HepG2 (cell line): ENCODE measurements around the gene CA10. TPM values are rescaled to one million over a fixed set of nuclear protein-coding genes. Genes with fewer than 3 reads are reported as not detected.

ENCODE experiments used
- ATAC-seq: fragments of 200-7000 bp; cut with Tn5 transposase; 3 replicates; pipeline ENCODE4 v1.9.1; 2020; ENCODE audit warnings: mild to moderate bottlenecking, moderate library complexity
- BruUV-seq: library from RNA; stranded (reverse); fragments of 400-500 nt; replicated peaks from 2 replicates; lab custom pipeline; 2021; lab: Mats Ljungman, UMichigan
- CTCF ChIA-PET: fragments of 300-600 bp; formaldehyde crosslinking; extraction: SDS; loops from one replicate; lab custom pipeline; 2021; ENCODE audit warnings: low total read pairs, inconsistent platforms, low intra/inter-chr PET ratio; lab: Yijun Ruan, JAX
- POLR2A ChIA-PET: fragments of 350-600 bp; sonication (Branson Sonifier 250); formaldehyde crosslinking; loops from one replicate; lab custom pipeline; 2020; ENCODE audit warnings: antibody characterized with exemption, inconsistent platforms; lab: Yijun Ruan, JAX
- DNase-seq: peaks from one replicate; pipeline ENCODE4 v3.0.0-alpha.2; 2015; ENCODE audit warnings: low spot score
- FAIRE-seq: peaks from 3 replicates; lab custom pipeline; 2011; peaks lifted over from hg19 to GRCh38; lab: Jason Lieb, UNC
- H2AFZ ChIP-seq: one replicate; pipeline ENCODE4 v1.6.1; 2011; ENCODE audit warnings: low read length, inconsistent platforms
- H3K27ac ChIP-seq: fragments of 300-600 bp; 3 replicates; pipeline ENCODE4 v1.8.0; 2011; ENCODE audit warnings: mixed run types, mild to moderate bottlenecking, mixed read lengths, low read length, inconsistent platforms; ENCODE audit not compliant: insufficient read depth; ENCODE audit errors: extremely low read length
- H3K27me3 ChIP-seq, 2 experiments: fragments of 200-600 bp in 1 of 2; 2 replicates in 1 of 2; 3 replicates in 1 of 2; pipeline versions ENCODE4 v1.6.0 to v1.8.0; 2011; ENCODE audit warnings: low read length in 2 of 2, mild to moderate bottlenecking in 2 of 2, moderate library complexity in 2 of 2, inconsistent platforms in 1 of 2; ENCODE audit not compliant: insufficient read depth in 2 of 2, control insufficient read depth in 1 of 2
- H3K36me3 ChIP-seq, 2 experiments: fragments of 200-600 bp in 1 of 2; replicated peaks in 1 of 2; 2 replicates in 1 of 2; 3 replicates in 1 of 2; pipeline versions ENCODE4 v1.5.1 to v1.8.0; 2011; ENCODE audit warnings: low read length in 2 of 2, inconsistent platforms in 1 of 2; ENCODE audit not compliant: insufficient read depth in 2 of 2, control insufficient read depth in 1 of 2
- H3K4me1 ChIP-seq: 2 replicates; pipeline ENCODE4 v1.5.1; 2012; ENCODE audit warnings: low read length, inconsistent platforms; ENCODE audit not compliant: insufficient read depth
- H3K4me2 ChIP-seq: 2 replicates; pipeline ENCODE4 v1.6.0; 2011; ENCODE audit warnings: low read depth, low read length, inconsistent platforms
- H3K4me3 ChIP-seq, 3 experiments: fragments of 200-600 bp in 1 of 3; sonication (generic), shearing (Covaris generic) in 1 of 3; replicated peaks in 1 of 3; 2 replicates each; pipeline ENCODE4 v1.5.1; 2011 to 2016; ENCODE audit warnings: low read length in 3 of 3, inconsistent platforms in 2 of 3, low read depth in 2 of 3, mild to moderate bottlenecking in 2 of 3, control low read depth in 1 of 3, mixed read lengths in 1 of 3; ENCODE audit not compliant: insufficient read depth in 1 of 3
- H3K79me2 ChIP-seq: one replicate; pipeline ENCODE4 v1.6.1; 2011; ENCODE audit warnings: low read length, inconsistent platforms; ENCODE audit not compliant: insufficient read depth
- H3K9ac ChIP-seq: 2 replicates; pipeline ENCODE4 v1.6.0; 2011; ENCODE audit warnings: mild to moderate bottlenecking, low read depth, low read length, inconsistent platforms; ENCODE audit not compliant: insufficient read depth
- H3K9me3 ChIP-seq: 2 replicates; pipeline ENCODE4 v1.5.1; 2012; ENCODE audit warnings: mild to moderate bottlenecking, low read length
- H4K20me1 ChIP-seq: 2 replicates; pipeline ENCODE4 v1.6.0; 2011; ENCODE audit warnings: inconsistent platforms, mild to moderate bottlenecking, low read length, moderate library complexity; ENCODE audit not compliant: insufficient read depth
- FIP1L1 ChIP-seq: fragments of 200-400 bp; formaldehyde crosslinking; IDR thresholded peaks from 2 replicates; pipeline ENCODE4 v1.6.1; 2018; ENCODE audit warnings: low read depth, mild to moderate bottlenecking, low read length, moderate library complexity, borderline replicate concordance; ENCODE audit not compliant: insufficient read depth
- RBFOX2 ChIP-seq: fragments of 200-400 bp; formaldehyde crosslinking; IDR thresholded peaks from 2 replicates; pipeline ENCODE4 v1.6.1; 2017; ENCODE audit warnings: low read depth, mild to moderate bottlenecking, low read length
- RFX1 ChIP-seq: fragments of 450-650 bp; IDR thresholded peaks from 2 replicates; pipeline ENCODE4 v1.6.1; 2017
- STAG1 ChIP-seq: sonication (generic); formaldehyde crosslinking; IDR thresholded peaks from 2 replicates; pipeline ENCODE4 v1.4.0; 2020; ENCODE audit warnings: missing genetic modification reagents
- ZFP41 ChIP-seq: sonication (generic); formaldehyde crosslinking; IDR thresholded peaks from 2 replicates; pipeline ENCODE4 v1.4.0; 2020; ENCODE audit warnings: mild to moderate bottlenecking, missing genetic modification reagents, borderline replicate concordance
- ZMYM2 ChIP-seq: sonication (generic); formaldehyde crosslinking; IDR thresholded peaks from 2 replicates; pipeline ENCODE4 v1.8.0; 2022; ENCODE audit warnings: mild to moderate bottlenecking, missing genetic modification reagents
- ZNF407 ChIP-seq: sonication (generic); formaldehyde crosslinking; IDR thresholded peaks from one replicate; pipeline ENCODE4 v1.5.1; 2020; ENCODE audit warnings: mild to moderate bottlenecking, missing genetic modification reagents; ENCODE audit errors: not compliant biosample characterization
- ZNF589 ChIP-seq: sonication (generic); formaldehyde crosslinking; conservative IDR thresholded peaks from 2 replicates; pipeline ENCODE4 v1.8.0; 2022; ENCODE audit warnings: mild to moderate bottlenecking, moderate library complexity, missing genetic modification reagents
- WGBS: methylation state at CpG from one replicate; pipeline ENCODE4 v1.1.6; 2017; ENCODE audit warnings: low lambda C conversion rate; 5-methylcytosine and 5-hydroxymethylcytosine counted together
- in situ Hi-C: cut with HindIII; loops from 2 replicates; pipeline ENCODE4 v1.10.0; 2017; ENCODE audit warnings: low pct_unique_long_range_greater_than_20kb; ENCODE audit not compliant: extremely low pct_ligation_motif_present
- intact Hi-C: fragments of 100-400 bp; cut with micrococcal nuclease; formaldehyde crosslinking; loops from one replicate; pipeline ENCODE4 v1.10.0; 2022; ENCODE audit not compliant: unreplicated experiment
- polyA plus RNA-seq, 8 experiments: library from polyadenylated mRNA; depleted of rRNA in 3 of 8; stranded (reverse) in 7 of 8; unstranded in 1 of 8; fragments of >200 nt; fragmentation: Illumina TruSeq in 4 of 8; extraction: Trizol in 4 of 8; gene quantifications; 2 replicates each; pipeline versions ENCODE4 v1.2.1 to v1.2.3, GENCODE V29; 2011 to 2016; ENCODE audit warnings: low read depth in 4 of 8, missing spikeins in 1 of 8, mixed read lengths in 1 of 8; ENCODE audit not compliant: insufficient read depth in 1 of 8
- total RNA-seq, 5 experiments: library from RNA; depleted of rRNA; stranded (reverse); fragments of >200 nt; fragmentation: Illumina TruSeq; extraction: Trizol; gene quantifications; 2 replicates each; pipeline ENCODE4 v1.2.3, GENCODE V29; 2016; ENCODE audit warnings: low read depth in 1 of 5
- TF ChIP-seq, protein P1 (sequence below): sonication (generic); formaldehyde crosslinking; IDR thresholded peaks from 2 replicates; pipeline ENCODE4 v1.5.1; 2020; ENCODE audit warnings: missing genetic modification reagents, mild to moderate bottlenecking, borderline replicate concordance
- TF ChIP-seq, protein P2 (sequence below): sonication (generic); formaldehyde crosslinking; IDR thresholded peaks from 2 replicates; pipeline ENCODE4 v1.9.0; 2021; ENCODE audit warnings: missing genetic modification reagents, borderline replicate concordance

CA10 gene
- total and polyA plus RNA-seq, 2 of the 13 experiments (the other 11 are each of a cell fraction or from before 2014, with no cell fraction given), result not detected

GRCh38 chr17:51731941-51732722 lies 426.4 kb downstream of the CA10 start:
- DNase-seq, result no peak
- Histone ChIP-seq H3K36me3 (no peaks in the 10 kb centered on the region), H3K9ac (no peak overlapping the region), H3K4me2 (no peak overlapping the region), H3K79me2 (no peaks in the 10 kb centered on the region), H3K4me1 (no peaks in the 10 kb centered on the region), H3K4me3 (no peak overlapping the region), H2AFZ (no peak overlapping the region), H3K9me3 (no peaks in the 10 kb centered on the region), H3K27ac (no peak overlapping the region), H4K20me1 (no peaks in the 10 kb centered on the region), H3K27me3 (peaks cover 0 to 11% of the 10 kb centered on the region in 2 experiments; a peak in 2 of 5 replicates)
- ChIA-PET CTCF (no interaction called here), POLR2A (no interaction called here)
- no TSS peak for BruUV-seq
- intact Hi-C loops, result no loop called here
- in situ Hi-C loops, result loop anchor here (5.0 kb wide), 1 partner anchor 50 kb away; no protein-coding TSS in a partner anchor
- no peak for ATAC-seq
- no peak for FAIRE-seq
- 10% methylated on average over 6 of the region's 6 CpGs for WGBS
- TF ChIP-seq ZFP41 (no peak), STAG1 (CRISPR knock-in tag) (no peak), FIP1L1 (no peak), ZNF589 (no peak), RBFOX2 (no peak), ZNF407 (no peak), RFX1 (no peak), ZMYM2 (CRISPR knock-in tag) (no peak)
- TF ChIP-seq, protein P1, sequence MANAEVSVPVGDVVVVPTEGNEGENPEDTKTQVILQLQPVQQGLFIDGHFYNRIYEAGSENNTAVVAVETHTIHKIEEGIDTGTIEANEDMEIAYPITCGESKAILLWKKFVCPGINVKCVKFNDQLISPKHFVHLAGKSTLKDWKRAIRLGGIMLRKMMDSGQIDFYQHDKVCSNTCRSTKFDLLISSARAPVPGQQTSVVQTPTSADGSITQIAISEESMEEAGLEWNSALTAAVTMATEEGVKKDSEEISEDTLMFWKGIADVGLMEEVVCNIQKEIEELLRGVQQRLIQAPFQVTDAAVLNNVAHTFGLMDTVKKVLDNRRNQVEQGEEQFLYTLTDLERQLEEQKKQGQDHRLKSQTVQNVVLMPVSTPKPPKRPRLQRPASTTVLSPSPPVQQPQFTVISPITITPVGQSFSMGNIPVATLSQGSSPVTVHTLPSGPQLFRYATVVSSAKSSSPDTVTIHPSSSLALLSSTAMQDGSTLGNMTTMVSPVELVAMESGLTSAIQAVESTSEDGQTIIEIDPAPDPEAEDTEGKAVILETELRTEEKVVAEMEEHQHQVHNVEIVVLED, result no peak
- TF ChIP-seq, protein P2, sequence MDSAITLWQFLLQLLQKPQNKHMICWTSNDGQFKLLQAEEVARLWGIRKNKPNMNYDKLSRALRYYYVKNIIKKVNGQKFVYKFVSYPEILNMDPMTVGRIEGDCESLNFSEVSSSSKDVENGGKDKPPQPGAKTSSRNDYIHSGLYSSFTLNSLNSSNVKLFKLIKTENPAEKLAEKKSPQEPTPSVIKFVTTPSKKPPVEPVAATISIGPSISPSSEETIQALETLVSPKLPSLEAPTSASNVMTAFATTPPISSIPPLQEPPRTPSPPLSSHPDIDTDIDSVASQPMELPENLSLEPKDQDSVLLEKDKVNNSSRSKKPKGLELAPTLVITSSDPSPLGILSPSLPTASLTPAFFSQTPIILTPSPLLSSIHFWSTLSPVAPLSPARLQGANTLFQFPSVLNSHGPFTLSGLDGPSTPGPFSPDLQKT (CRISPR knock-in tag), result no peak
